ENCODE data around the gene APCDD1.

GRCh38 chr18:10477121-10477862 lies 22.9 kb downstream of the APCDD1 start:
- no peak for TF ChIP-seq CTCF (IDR thresholded peaks at IDR 0.05; ENCODE audit: poor library complexity)
- TF ChIP-seq EZH2 (IDR thresholded peaks at IDR 0.05; ENCODE audit: borderline replicate concordance), result no peak
- TF ChIP-seq EZH2phosphoT487 (IDR thresholded peaks at IDR 0.05; ENCODE audit: low read depth, severe bottlenecking, unreplicated experiment), result no peak

All from hepatocyte (in vitro differentiated cells).